Left renal pelvis (tissue), 4 donors: ENCODE results near the gene OR5T1. TPM values are rescaled to one million over a fixed set of nuclear protein-coding genes. Genes with fewer than 3 reads are reported as not detected.

ENCODE experiments used
- DNase-seq, 4 donors: peaks; one replicate each; pipeline ENCODE4 v3.0.0-alpha.2; 2013; ENCODE audit warnings: low read depth in 4 of 4, low spot score in 3 of 4
- polyA plus RNA-seq, 4 donors: library from polyadenylated mRNA; unstranded; fragments of 120-200 nt; gene quantifications; one replicate each; pipeline ENCODE4 v1.2.1, GENCODE V29; 2013; ENCODE audit not compliant: insufficient read length in 4 of 4

OR5T1 gene
- polyA plus RNA-seq, result not detected

DNA sequence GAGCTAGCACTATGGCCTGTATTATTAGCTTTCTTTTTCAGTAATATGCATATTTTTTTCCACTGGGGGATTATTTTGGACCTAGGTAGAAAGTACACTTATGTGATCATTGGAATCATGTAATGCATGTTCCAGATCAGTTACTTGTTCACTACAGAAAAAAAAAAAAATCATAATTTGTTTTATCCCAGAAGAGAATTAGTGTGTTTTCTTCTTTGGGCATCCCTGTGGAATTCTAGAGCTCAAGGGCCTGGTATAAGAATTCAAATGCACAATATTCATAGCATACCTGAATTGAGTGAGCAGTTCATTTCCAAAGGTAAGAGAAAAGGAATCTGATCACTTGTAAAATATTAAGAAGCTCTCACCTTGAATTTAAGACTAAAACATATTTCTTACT, at the start of gene OR5T1:
OR5T1 (plus strand) TSS at position 301 of the 400 bp plus-strand sequence. CDS start 1,485 bp downstream, outside the sequence.
- DNase-seq, result no peak

DNA sequence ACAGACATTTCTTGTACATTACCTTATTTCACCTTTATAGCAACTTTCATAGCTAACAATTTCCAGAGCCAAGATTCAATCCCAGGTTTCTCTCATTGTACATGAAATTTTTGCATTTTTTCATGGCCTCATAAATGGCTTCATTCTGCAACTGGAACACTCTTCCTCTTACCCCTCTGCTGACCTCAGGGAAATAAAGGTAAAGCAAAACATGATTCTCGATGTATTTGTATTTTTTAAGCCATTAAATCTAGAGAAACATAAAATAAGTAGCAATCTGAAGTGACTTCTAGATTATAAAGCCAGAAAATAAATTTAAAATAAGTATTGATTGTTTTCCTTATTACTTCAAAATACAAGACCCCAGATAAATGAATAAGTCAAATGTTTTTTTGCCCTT, 39.8 kb upstream of the OR5T1 start, which contains the start of gene OR5T2:
OR5T2 (minus strand) TSS at position 101 of the 400 bp plus-strand sequence. CDS start 1,193 bp downstream, outside the sequence.
- no peak for DNase-seq

GRCh38 chr11:56251954-56252353, 22.0 kb upstream of the OR5T1 start, which contains the start of gene OR5T3:
TSS of gene OR5T3 (plus strand) at chr11:56252254. CDS start at chr11:56252254, 0 bp downstream.
- no peak for DNase-seq

GRCh38 chr11:56271092-56271491, 2.9 kb upstream of the OR5T1 start:
- DNase-seq, result no peak

DNA sequence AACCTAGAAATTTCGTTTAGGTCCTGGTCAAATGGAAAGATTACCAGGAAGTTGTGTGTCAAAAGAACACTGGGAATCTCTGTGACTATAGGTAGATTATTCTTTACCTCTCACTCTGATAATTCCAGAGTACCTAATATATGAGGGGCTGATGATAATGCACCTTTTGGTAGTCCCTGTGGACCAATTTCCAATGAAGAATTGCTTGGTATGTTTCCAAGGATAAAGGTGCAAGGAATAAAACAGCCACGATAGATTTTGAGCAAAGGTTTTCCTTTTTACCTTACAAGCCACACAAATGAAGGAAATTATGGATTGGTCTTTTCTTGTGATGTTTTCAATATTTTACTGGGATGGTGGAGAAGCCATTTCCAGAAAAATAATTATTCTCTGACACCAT, 18.2 kb downstream of the OR5T1 start, which contains the start of gene OR8H1:
OR8H1 (minus strand) TSS at position 101 of the 400 bp plus-strand sequence. CDS start 1,192 bp downstream, outside the sequence.
- DNase-seq, result no peak

GRCh38 chr11:56296898-56297297, 22.9 kb downstream of the OR5T1 start:
- DNase-seq, result no peak

DNA sequence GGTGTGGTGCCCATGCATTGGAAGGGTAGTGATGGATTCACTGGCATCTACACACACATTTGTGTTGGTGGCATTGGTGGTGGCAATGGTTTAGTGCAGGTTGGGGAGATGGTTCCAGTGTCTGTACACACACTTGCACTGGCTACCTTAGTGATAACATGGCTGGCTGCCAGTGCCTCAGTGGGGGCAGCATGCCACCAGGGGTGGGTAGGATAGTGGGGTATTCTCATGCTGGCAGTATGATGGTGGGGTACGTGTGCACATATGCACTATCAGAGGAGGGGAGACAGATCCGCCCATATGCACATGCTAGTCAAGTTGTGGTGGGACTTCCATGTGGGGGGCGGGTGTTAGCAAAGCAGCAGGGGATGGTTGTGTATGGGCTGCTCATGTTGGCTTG, 33.9 kb downstream of the OR5T1 start:
- no peak for DNase-seq

- DNase-seq, result no peak
These were observed 40.9 kb downstream of the OR5T1 start, which contains the start of gene OR8K3 for GRCh38 chr11:56314844-56315243. TSS of gene OR8K3 (plus strand) at chr11:56315144. CDS start at chr11:56318307, 3,163 bp downstream.

Other genes starting within 250 kb of the OR5T1 start
- gene OR5AS1, start 246.5 kb upstream of the OR5T1 start, polyA plus RNA-seq, result under 1 TPM; 0.01 to 0.03 (median 0.03) TPM
- gene OR8I2, start 180.8 kb upstream of the OR5T1 start, polyA plus RNA-seq, result not detected
- gene OR8H2, start 170.5 kb upstream of the OR5T1 start, polyA plus RNA-seq, result under 1 TPM in 2 of 4 donors, not detected in 2; 0.04 to 0.09 TPM
- not detected for gene OR8H3, start 151.8 kb upstream of the OR5T1 start, polyA plus RNA-seq
- gene OR8J3, start 134.0 kb upstream of the OR5T1 start, polyA plus RNA-seq, result not detected
- not detected for gene OR8K5, start 113.8 kb upstream of the OR5T1 start, polyA plus RNA-seq
- gene OR5J2, start 97.5 kb upstream of the OR5T1 start, polyA plus RNA-seq, result not detected
- not detected for gene OR5T2, start 39.9 kb upstream of the OR5T1 start, polyA plus RNA-seq
- gene OR5T3, start 21.9 kb upstream of the OR5T1 start, polyA plus RNA-seq, result not detected
- gene OR8H1, start 18.1 kb downstream of the OR5T1 start, polyA plus RNA-seq, result not detected
- gene OR8K3, start 41.0 kb downstream of the OR5T1 start, polyA plus RNA-seq, result not detected
- not detected for gene OR8K1, start 71.9 kb downstream of the OR5T1 start, polyA plus RNA-seq
- gene OR8J1, start 80.1 kb downstream of the OR5T1 start, polyA plus RNA-seq, result not detected
- not detected for gene OR8U1, start 101.5 kb downstream of the OR5T1 start, polyA plus RNA-seq
- gene OR5AL1, start 138.5 kb downstream of the OR5T1 start, polyA plus RNA-seq, result not detected
- not detected for gene OR5M3, start 199.2 kb downstream of the OR5T1 start, polyA plus RNA-seq
- gene OR5M8, start 217.2 kb downstream of the OR5T1 start, polyA plus RNA-seq, result not detected